Parathyroid adenoma (tissue), 2 donors: ENCODE measurements around the gene SESTD1.

Source experiments
- H2AFZ ChIP-seq: fragments of 300-600 bp; sonication (generic); one replicate; pipeline ENCODE4 v1.7.0; 2017; ENCODE audit warnings: antibody characterized with exemption, mild to moderate bottlenecking
- H3K27ac ChIP-seq: fragments of 300-600 bp; sonication (generic); one replicate; pipeline ENCODE4 v1.7.0; 2017
- H3K27me3 ChIP-seq: fragments of 300-600 bp; sonication (generic); one replicate; pipeline ENCODE4 v1.7.0; 2017; ENCODE audit warnings: low read length; ENCODE audit not compliant: control insufficient read depth, insufficient read depth
- H3K36me3 ChIP-seq: fragments of 300-600 bp; sonication (generic); one replicate; pipeline ENCODE4 v1.7.0; 2017; ENCODE audit warnings: low read length; ENCODE audit not compliant: control insufficient read depth, insufficient read depth
- H3K4me1 ChIP-seq: fragments of 300-600 bp; sonication (generic); one replicate; pipeline ENCODE4 v1.7.0; 2017; ENCODE audit warnings: control low read depth
- H3K4me2 ChIP-seq: fragments of 300-600 bp; sonication (generic); one replicate; pipeline ENCODE4 v1.7.0; 2017; ENCODE audit warnings: low read length
- H3K4me3 ChIP-seq: fragments of 300-600 bp; sonication (generic); one replicate; pipeline ENCODE4 v1.7.0; 2017; ENCODE audit warnings: low read depth, low read length
- H3K79me2 ChIP-seq: fragments of 300-600 bp; sonication (generic); one replicate; pipeline ENCODE4 v1.7.0; 2017; ENCODE audit warnings: control low read depth
- H3K9ac ChIP-seq: fragments of 300-600 bp; sonication (generic); one replicate; pipeline ENCODE4 v1.7.0; 2017; ENCODE audit warnings: mild to moderate bottlenecking
- H3K9me3 ChIP-seq: fragments of 300-600 bp; sonication (generic); one replicate; pipeline ENCODE4 v1.7.0; 2017; ENCODE audit warnings: low read length; ENCODE audit not compliant: control insufficient read depth
- CTCF ChIP-seq: fragments of 300-600 bp; sonication (generic); IDR thresholded peaks from one replicate; pipeline ENCODE4 v1.7.0; 2017; ENCODE audit warnings: antibody characterized with exemption, mild to moderate bottlenecking
- donor health status: primary hyperparathyroidism.

The SESTD1 gene

GRCh38 chr2:179125404-179125803 is 139.2 kb downstream of the SESTD1 start:
- H3K79me2 ChIP-seq, result no peaks in the 10 kb centered on the region
- H3K9ac ChIP-seq, result no peak overlapping the region
- H2AFZ ChIP-seq, result no peak overlapping the region
- no peaks in the 10 kb centered on the region for H3K9me3 ChIP-seq
- H3K27me3 ChIP-seq, result no peaks in the 10 kb centered on the region
- no peak for TF ChIP-seq CTCF
- no peak overlapping the region for H3K27ac ChIP-seq
- H3K36me3 ChIP-seq, result no peaks in the 10 kb centered on the region
- no peak overlapping the region for H3K4me3 ChIP-seq
- H3K4me2 ChIP-seq, result no peak overlapping the region
- no peaks in the 10 kb centered on the region for H3K4me1 ChIP-seq

DNA sequence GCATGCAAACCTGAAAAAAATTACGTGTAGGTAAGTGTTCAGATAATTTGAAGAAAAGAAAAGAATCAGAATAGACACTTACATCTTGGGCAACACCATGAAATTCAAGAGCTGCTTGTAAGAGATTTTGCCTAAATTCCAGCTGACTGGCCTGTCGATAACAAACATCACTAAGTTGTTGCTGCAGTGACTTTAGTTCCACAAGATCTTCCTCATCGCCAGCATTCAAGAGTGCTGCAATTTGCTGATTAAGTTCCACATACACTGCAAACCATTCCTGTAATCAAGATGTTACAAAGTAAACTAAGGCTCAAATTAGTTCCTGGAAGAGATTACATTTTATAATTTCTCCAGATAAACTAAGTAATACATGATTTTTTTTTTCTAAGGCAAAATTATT is 140.3 kb downstream of the SESTD1 start:
- TF ChIP-seq CTCF, result no peak
- H3K4me1 ChIP-seq, result no peaks in the 10 kb centered on the region
- H3K4me3 ChIP-seq, result no peak overlapping the region
- H3K36me3 ChIP-seq, result no peaks in the 10 kb centered on the region
- no peaks in the 10 kb centered on the region for H3K9me3 ChIP-seq
- no peak overlapping the region for H2AFZ ChIP-seq
- H3K27ac ChIP-seq, result no peak overlapping the region
- H3K27me3 ChIP-seq, result no peaks in the 10 kb centered on the region
- no peak overlapping the region for H3K4me2 ChIP-seq
- no peaks in the 10 kb centered on the region for H3K79me2 ChIP-seq
- no peak overlapping the region for H3K9ac ChIP-seq

GRCh38 chr2:179123272-179123662 is 141.4 kb downstream of the SESTD1 start:
- Histone ChIP-seq H3K9me3 (no peaks in the 10 kb centered on the region), H2AFZ (no peak overlapping the region), H3K4me2 (no peak overlapping the region), H3K9ac (no peak overlapping the region), H3K79me2 (no peaks in the 10 kb centered on the region), H3K36me3 (no peaks in the 10 kb centered on the region), H3K4me1 (no peaks in the 10 kb centered on the region), H3K27me3 (no peaks in the 10 kb centered on the region), H3K27ac (no peak overlapping the region), H3K4me3 (no peak overlapping the region)
- no peak for TF ChIP-seq CTCF

DNA sequence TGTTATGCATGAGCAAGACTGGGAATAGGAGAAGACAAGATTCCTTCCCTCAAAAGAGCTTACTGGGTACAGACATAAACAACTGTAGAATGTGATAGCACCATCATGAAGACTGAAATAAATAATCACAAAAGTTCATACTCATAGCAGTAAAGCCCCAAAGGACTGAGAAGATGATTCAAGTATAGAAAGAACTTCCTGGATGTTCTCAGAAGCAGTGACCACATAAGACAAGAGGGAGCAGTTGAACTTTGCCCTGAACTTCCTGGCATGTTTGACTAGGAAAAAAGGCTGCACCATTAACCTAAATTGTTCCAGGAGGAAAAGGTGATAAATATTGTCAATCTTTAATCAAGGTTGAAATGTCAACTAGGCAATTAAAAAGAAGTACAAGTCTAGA is 156.9 kb downstream of the SESTD1 start:
- TF ChIP-seq CTCF, result no peak
- no peaks in the 10 kb centered on the region for H3K36me3 ChIP-seq
- H3K4me2 ChIP-seq, result no peak overlapping the region
- no peaks in the 10 kb centered on the region for H3K9me3 ChIP-seq
- no peaks in the 10 kb centered on the region for H3K79me2 ChIP-seq
- no peaks in the 10 kb centered on the region for H3K4me1 ChIP-seq
- H3K27ac ChIP-seq, result no peak overlapping the region
- no peak overlapping the region for H3K9ac ChIP-seq
- no peak overlapping the region for H3K4me3 ChIP-seq
- H3K27me3 ChIP-seq, result no peaks in the 10 kb centered on the region
- H2AFZ ChIP-seq, result no peak overlapping the region

GRCh38 chr2:179106676-179107428 is 157.8 kb downstream of the SESTD1 start:
- no peaks in the 10 kb centered on the region for H3K27me3 ChIP-seq
- no peak overlapping the region for H3K9ac ChIP-seq
- no peaks in the 10 kb centered on the region for H3K4me1 ChIP-seq
- H3K4me2 ChIP-seq, result no peak overlapping the region
- no peak overlapping the region for H3K27ac ChIP-seq
- TF ChIP-seq CTCF, result no peak
- no peaks in the 10 kb centered on the region for H3K79me2 ChIP-seq
- no peak overlapping the region for H2AFZ ChIP-seq
- no peaks in the 10 kb centered on the region for H3K9me3 ChIP-seq
- no peaks in the 10 kb centered on the region for H3K36me3 ChIP-seq
- H3K4me3 ChIP-seq, result no peak overlapping the region
